Keratinocyte (primary cell): ENCODE data around the gene MYH7B.

ENCODE experiments used
- CTCF ChIP-seq, 3 experiments: IDR thresholded peaks in 1 of 3; conservative IDR thresholded peaks in 1 of 3; optimal IDR thresholded peaks in 1 of 3; 2 replicates in 2 of 3; 3 replicates in 1 of 3; pipeline versions ENCODE3 to v1.5.1; 2011; ENCODE audit warnings: low read length in 3 of 3, mild to moderate bottlenecking in 3 of 3, moderate library complexity in 2 of 3, control low read depth in 1 of 3, inconsistent platforms in 1 of 3; ENCODE audit not compliant: insufficient read depth in 2 of 3; ENCODE audit errors: extremely low read depth in 1 of 3
- EZH2 ChIP-seq: IDR thresholded peaks from one replicate; pipeline ENCODE4 v1.6.1; 2012; ENCODE audit warnings: inconsistent platforms, mild to moderate bottlenecking, low read length, moderate library complexity

GRCh38 chr20:34920055-34920454 lies 35.6 kb upstream of the MYH7B start:
- TF ChIP-seq EZH2 (no peak), CTCF (optimal IDR thresholded peaks at IDR 0.05 in 1 of 3, IDR thresholded peaks at IDR 0.05 in 1 of 3, conservative IDR thresholded peaks at IDR 0.05 in 1 of 3; ENCODE audit: extremely low read depth in 1 of 3, insufficient read depth in 2 of 3, low read length in 3 of 3) (no peak)
